Left ventricle myocardium superior (tissue), 1 donor: Measurements from ENCODE around the gene DNAI1. TPM values are rescaled to one million over a fixed set of nuclear protein-coding genes. Genes with fewer than 3 reads are reported as not detected.

Source experiments
- ATAC-seq: fragments of 200-7000 bp; cut with Tn5 transposase; one replicate; pipeline ENCODE4 v1.9.1; 2020; ENCODE audit warnings: mild to moderate bottlenecking, moderate library complexity
- DNase-seq: peaks from one replicate; pipeline ENCODE4 v3.0.0-alpha.2; 2020
- intact Hi-C: fragments of 100-400 bp; cut with micrococcal nuclease; formaldehyde crosslinking; loops from one replicate; pipeline ENCODE4 v1.11.0; 2022
- total RNA-seq: library from RNA; stranded (reverse); fragmentation: NEBNext Ultra II Directional; extraction: Animal tissue kit (Norgen Biotek cat#: 25700); gene quantifications from one replicate; pipeline ENCODE4 v1.2.1, GENCODE V29; 2021
- donor health status: DM: no; HTN: yes; CAD: no; lungs with severe emphysema.

Gene DNAI1
- total RNA-seq, 1 donor from 2014 or later = not detected

GRCh38 chr9:34505370-34506120 lies 46.9 kb downstream of the DNAI1 start:
- intact Hi-C loops = no loop called here
- DNase-seq (no peak), ATAC-seq (no peak)

GRCh38 chr9:34506623-34507022 lies 48.0 kb downstream of the DNAI1 start:
- DNase-seq (no peak), ATAC-seq (no peak)
- intact Hi-C loops = no loop called here

- no peak for ATAC-seq
These were observed 49.0 kb downstream of the DNAI1 start for GRCh38 chr9:34507556-34507955.

GRCh38 chr9:34507966-34508365 lies 49.4 kb downstream of the DNAI1 start:
- no peak for DNase-seq
- intact Hi-C loops = no loop called here
- no peak for ATAC-seq

More at GRCh38 chr9:34507556-34507955, 49.0 kb downstream of the DNAI1 start:
- intact Hi-C loops = no loop called here
- DNase-seq = no peak

- ATAC-seq (no peak), DNase-seq (no peak)
- intact Hi-C loops = no loop called here
These were observed 49.9 kb downstream of the DNAI1 start for GRCh38 chr9:34508463-34508862.

- intact Hi-C loops = no loop called here
- no peak for DNase-seq
- no peak for ATAC-seq
These were observed 50.3 kb downstream of the DNAI1 start for GRCh38 chr9:34508951-34509350.

- ATAC-seq (no peak), DNase-seq (no peak)
- intact Hi-C loops = no loop called here
These were observed 52.2 kb downstream of the DNAI1 start for GRCh38 chr9:34510497-34511468.

GRCh38 chr9:34512131-34513078 lies 53.8 kb downstream of the DNAI1 start:
- intact Hi-C loops = no loop called here
- no peak for ATAC-seq
- DNase-seq = no peak

GRCh38 chr9:34513567-34514214 lies 55.1 kb downstream of the DNAI1 start:
- ATAC-seq (no peak), DNase-seq (no peak)
- intact Hi-C loops = no loop called here

- intact Hi-C loops = no loop called here
- DNase-seq = no peak
- no peak for ATAC-seq
These were observed 55.8 kb downstream of the DNAI1 start for GRCh38 chr9:34514401-34514800.

GRCh38 chr9:34514816-34515215 lies 56.2 kb downstream of the DNAI1 start:
- no peak for DNase-seq
- intact Hi-C loops = no loop called here

GRCh38 chr9:34515959-34516358 lies 57.4 kb downstream of the DNAI1 start:
- intact Hi-C loops = no loop called here
- ATAC-seq = no peak
- DNase-seq = no peak

More at GRCh38 chr9:34514816-34515215, 56.2 kb downstream of the DNAI1 start:
- ATAC-seq = no peak

GRCh38 chr9:34517185-34517584 lies 58.6 kb downstream of the DNAI1 start:
- intact Hi-C loops = no loop called here
- ATAC-seq = no peak

GRCh38 chr9:34518110-34518616 lies 59.6 kb downstream of the DNAI1 start:
- ATAC-seq (no peak), DNase-seq (no peak)
- intact Hi-C loops = no loop called here

More at GRCh38 chr9:34517185-34517584, 58.6 kb downstream of the DNAI1 start:
- no peak for DNase-seq

GRCh38 chr9:34518896-34519295 lies 60.3 kb downstream of the DNAI1 start:
- ATAC-seq (no peak), DNase-seq (no peak)
- intact Hi-C loops = no loop called here

GRCh38 chr9:34519321-34520020 lies 60.9 kb downstream of the DNAI1 start:
- no peak for DNase-seq
- intact Hi-C loops = no loop called here
- ATAC-seq = no peak

- DNase-seq (no peak), ATAC-seq (no peak)
- intact Hi-C loops = no loop called here
These were observed 61.5 kb downstream of the DNAI1 start for GRCh38 chr9:34520096-34520495.
